HG03108 (cell line): ENCODE results near the gene LGR6.

Experiments
- ATAC-seq: cut with Tn5 transposase; IDR thresholded peaks from one replicate; pipeline ENCODE4 v1.9.1; 2021; ENCODE audit warnings: moderate library complexity; ENCODE audit not compliant: unreplicated experiment

LGR6 gene

GRCh38 chr1:202283379-202283844 lies 89.8 kb downstream of the LGR6 start:
- ATAC-seq = no peak

DNA sequence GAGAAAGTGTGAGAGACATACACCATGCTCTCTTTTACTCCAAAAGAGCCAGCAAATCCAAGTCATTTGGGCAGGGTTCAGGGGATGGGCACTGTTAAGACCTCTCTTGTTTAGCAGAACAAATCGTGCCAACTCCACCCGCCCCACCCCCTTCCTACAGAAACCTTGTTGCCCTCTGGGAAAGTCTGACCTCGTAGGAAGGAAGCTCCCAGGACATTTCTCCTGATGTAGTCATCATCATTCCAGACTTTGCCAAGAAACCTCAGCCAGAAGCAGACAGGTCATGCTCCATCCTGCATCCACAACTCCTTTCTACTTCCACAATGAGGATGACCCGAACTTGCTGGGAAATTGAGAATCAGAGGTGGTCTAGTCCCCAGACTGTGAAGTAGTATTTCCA lies 90.4 kb downstream of the LGR6 start:
- no peak for ATAC-seq

- no peak for ATAC-seq
Observed at GRCh38 chr1:202285908-202286307, 92.3 kb downstream of the LGR6 start.

DNA sequence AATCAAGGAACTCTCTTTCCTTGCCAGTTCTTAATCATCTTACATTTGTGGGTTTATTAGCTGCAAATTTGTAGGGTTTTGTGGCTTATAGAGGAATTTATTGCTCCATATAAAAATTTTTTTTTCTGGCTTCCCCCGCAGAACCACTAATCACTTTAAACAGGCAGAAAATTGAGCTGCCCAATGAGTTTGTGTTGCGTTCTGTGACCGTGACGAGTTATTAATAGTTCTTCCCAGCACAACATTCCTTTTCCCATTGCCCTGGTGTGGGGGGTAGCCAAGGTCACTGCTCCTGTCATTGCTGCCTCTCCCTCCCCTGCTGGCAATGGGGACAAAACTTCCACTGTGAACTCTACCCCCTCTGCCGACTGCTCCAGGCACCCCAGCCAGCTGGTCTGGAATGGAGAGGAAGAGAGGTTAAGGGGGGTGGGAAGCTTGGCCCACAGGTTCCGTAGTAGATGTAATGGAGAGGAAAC lies 93.1 kb downstream of the LGR6 start:
- no peak for ATAC-seq

- no peak for ATAC-seq
Observed at GRCh38 chr1:202287196-202287595, 93.6 kb downstream of the LGR6 start.

- no peak for ATAC-seq
Observed at GRCh38 chr1:202288177-202288576, 94.6 kb downstream of the LGR6 start.

DNA sequence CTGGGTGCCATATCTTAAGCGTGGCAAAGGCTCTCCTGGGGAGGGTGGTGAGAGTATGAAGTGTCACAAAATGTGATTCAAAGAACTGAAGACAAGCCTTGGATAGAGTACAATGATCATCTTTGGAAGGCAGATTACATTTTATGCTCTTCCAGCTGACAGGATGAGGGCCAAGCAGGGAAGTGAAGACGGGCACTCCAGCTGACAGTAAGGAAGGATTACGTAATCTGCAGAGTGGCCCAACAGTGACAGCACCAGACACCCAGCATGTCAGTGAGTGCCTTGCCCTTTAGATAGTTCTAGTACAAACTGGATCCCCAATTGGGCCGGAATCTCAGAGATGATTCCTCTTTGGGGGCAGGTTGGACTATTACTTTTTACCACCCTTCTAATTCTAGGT lies 95.4 kb downstream of the LGR6 start:
- no peak for ATAC-seq

- no peak for ATAC-seq
Observed at GRCh38 chr1:202291001-202291400, 97.4 kb downstream of the LGR6 start.

- ATAC-seq = no peak
Observed at GRCh38 chr1:202291961-202292712, 98.5 kb downstream of the LGR6 start.

DNA sequence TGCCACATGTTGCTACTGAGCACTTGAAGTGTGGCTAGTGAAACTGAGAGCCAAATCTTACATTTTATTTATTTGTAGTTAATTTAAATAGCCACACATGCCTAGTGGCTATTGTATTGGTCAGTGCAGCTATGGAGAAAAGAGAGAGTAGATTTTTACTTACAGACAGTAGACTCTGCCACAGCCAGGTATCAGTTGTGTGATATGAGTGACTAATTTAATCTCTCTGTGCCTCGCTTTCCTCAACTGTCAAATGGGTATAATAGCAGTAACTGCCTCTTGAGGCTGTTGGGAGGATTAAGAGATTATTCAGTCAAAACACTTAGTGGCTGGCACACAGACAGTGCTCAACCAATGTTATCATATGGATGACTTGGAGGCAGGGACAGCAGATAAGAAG lies 99.2 kb downstream of the LGR6 start:
- ATAC-seq = no peak

DNA sequence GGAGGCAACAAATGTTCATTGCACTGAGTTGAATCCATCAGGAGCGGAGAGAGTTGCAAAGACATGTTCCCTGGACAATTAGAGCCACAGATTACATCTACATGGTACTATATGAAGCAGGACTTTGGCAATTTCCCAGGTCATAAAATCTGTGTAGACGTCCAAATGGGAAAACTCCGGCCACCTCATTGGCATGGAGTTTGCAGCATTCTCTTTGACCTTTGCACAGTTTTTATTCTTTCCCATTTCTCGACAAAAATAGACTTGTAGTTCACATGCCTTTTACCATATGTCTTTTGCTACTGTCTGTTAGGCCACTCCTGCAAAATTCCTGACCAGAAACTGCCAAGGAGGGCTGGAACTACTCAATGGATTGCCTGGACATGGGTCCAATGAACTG lies 100.0 kb downstream of the LGR6 start:
- ATAC-seq = no peak

GRCh38 chr1:202302166-202302565 lies 108.6 kb downstream of the LGR6 start:
- ATAC-seq = no peak

DNA sequence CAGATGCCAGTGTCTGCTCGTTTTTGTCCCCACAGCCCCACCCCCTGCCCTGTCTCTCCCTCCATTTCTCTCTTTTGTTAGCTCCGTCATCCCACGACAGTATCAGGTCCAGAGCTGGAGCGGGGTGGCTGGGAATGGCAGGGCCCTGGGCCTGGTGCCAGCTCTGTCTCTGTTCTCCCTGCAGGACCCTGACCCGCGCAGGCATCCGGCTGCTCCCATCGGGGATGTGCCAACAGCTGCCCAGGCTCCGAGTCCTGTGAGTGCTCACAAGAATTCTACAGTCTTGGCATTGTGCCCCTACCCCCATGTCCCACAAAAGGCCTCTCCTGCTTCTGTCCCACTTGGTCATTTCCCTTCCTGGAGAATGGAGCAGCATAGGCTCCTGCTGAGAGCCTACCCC lies 110.8 kb downstream of the LGR6 start:
- no peak for ATAC-seq

- ATAC-seq = no peak
Observed at GRCh38 chr1:202305168-202305567, 111.6 kb downstream of the LGR6 start.

DNA sequence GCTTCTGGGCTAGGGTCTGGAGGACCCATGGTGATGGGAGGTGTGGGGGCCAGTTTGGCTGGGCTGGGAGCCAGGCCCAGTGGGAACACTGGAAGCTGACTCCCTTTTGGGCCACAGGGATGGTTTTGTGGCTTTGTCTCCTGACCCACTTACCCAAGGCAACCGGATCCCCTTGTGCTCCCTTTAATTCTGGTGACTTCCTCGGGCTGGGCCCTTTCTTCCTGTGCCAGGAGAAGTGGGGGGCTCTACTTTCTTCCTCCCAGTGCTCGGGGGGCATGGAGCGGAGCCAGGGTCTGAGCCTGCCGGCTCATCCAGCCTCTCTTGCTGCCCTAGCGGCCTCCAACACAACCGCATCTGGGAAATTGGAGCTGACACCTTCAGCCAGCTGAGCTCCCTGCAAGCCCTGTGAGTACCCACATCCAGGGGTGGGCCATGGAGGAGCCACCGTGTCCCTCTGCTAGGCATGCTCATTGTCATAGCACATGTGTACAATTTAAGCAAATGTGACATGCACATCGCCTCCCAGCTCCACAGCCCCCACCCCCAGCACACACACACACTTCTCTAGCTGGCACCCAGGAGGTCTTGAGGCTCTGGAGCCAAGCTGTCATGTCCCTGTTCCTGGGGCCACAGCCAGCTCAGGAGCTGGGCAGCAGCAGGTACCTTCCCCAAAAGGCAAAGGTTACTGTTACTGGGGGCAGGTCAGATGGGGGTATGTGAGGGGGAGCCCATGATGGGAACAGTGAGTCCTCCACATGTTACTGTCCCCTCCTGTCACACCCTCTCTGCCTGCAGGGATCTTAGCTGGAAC lies 113.1 kb downstream of the LGR6 start:
- ATAC-seq = no peak

DNA sequence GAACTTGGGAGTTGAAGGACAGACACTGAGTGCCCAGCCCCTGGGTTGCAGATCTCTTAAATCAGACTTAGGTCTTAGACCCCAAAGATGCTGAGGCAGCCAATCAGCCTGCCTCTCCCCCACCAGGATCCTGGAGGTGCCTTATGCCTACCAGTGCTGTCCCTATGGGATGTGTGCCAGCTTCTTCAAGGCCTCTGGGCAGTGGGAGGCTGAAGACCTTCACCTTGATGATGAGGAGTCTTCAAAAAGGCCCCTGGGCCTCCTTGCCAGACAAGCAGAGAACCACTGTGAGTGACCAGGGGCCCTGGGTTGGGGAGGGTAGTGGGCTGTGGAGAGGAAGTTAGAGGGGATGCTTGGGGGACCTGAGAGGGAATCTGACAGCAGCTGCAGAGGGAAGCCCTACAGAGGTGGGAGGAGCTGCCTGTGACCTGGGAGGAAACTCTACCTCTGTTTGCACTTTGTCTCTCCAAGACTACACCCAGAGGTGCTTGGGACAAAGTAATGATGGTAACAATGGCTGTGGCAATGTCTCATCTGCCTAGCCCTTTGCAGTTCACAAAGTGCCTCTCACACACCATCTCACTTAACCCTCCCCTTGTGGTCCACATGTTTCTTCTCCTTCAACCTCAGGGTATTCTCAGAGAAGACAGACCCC lies 116.6 kb downstream of the LGR6 start:
- ATAC-seq = no peak

DNA sequence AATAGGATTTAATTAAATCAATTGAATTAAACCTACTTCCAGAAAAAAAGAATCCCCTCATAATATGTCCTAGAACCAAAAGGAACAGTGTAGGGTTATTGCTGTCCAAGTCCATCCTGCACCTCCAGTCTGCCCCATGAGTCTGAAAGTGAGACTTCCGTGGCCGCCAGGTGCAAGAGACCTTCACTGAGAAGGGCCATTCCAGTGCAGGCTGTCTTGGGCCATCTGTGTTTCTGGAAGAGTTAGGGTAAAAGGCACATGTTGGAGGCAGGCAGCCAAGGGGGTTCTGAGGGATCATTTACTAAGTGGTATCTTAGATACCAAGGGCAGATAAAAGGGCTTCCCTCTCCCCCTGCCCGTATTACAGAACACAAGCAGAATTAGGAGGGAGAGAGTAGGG lies 117.1 kb downstream of the LGR6 start:
- ATAC-seq = no peak

GRCh38 chr1:202311875-202312635 lies 118.5 kb downstream of the LGR6 start:
- ATAC-seq = no peak

- ATAC-seq = no peak
Observed at GRCh38 chr1:202315576-202316168, 122.1 kb downstream of the LGR6 start.

DNA sequence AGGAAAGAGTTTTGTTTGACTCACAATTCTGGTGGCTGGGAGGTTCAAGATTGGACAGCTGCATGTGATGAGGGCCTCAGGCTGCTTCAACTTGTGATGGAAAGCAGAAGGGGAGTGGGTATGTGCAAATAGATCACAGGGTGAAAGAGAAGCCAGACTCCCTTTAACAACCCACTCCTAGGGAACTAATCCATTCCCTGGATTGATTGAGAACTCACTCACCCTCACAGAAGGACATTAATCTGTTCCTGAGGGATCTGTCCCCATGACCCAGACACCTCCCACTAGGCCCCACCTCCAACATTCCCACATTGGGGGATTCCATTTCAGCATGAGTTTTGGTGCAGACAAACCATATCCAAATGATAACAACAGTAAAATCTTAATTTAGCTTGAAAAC lies 122.6 kb downstream of the LGR6 start:
- ATAC-seq = no peak
